GM21515 (cell line): ENCODE results near the gene HOXC6.

Experiments
- ATAC-seq: cut with Tn5 transposase; IDR thresholded peaks from one replicate; pipeline ENCODE4 v1.9.1; 2021; ENCODE audit not compliant: unreplicated experiment

HOXC6 gene

DNA sequence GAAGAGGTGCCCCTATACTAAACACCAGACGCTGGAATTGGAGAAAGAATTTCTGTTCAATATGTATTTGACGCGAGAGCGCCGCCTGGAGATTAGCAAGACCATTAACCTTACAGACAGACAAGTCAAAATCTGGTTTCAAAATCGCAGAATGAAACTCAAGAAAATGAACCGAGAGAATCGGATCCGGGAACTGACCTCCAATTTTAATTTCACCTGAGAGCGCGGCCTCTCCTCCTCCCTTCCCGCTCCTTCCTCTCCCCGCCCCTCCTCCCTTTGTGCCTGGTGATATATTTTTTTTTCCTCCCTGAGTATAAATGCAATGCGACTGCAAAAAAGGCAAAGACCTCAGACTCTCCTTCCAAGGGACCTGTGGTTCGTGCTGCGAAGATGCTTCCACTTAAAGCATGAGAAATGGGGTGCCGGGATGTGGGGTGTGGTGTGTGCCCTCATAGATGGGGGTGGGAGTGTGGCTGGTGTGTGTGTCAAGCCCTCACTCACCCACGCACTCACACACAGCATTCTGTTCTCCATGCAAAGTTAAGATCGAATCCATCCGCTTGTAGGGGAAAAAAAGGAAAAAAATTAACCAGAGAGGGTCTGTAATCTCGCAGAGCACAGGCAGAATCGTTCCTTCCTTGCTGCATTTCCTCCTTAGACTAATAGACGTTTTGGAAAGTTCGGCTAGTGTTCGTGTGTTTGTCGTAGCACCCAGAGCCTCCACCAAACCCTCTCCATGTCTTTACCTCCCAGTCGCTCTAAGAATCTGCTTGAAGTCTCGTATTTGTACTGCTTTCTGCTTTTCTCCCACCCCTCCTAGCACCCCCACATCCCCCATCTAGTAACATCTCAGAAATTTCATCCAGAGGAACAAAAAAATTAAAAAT, 38.8 kb upstream of the HOXC6 start:
- no peak for ATAC-seq

DNA sequence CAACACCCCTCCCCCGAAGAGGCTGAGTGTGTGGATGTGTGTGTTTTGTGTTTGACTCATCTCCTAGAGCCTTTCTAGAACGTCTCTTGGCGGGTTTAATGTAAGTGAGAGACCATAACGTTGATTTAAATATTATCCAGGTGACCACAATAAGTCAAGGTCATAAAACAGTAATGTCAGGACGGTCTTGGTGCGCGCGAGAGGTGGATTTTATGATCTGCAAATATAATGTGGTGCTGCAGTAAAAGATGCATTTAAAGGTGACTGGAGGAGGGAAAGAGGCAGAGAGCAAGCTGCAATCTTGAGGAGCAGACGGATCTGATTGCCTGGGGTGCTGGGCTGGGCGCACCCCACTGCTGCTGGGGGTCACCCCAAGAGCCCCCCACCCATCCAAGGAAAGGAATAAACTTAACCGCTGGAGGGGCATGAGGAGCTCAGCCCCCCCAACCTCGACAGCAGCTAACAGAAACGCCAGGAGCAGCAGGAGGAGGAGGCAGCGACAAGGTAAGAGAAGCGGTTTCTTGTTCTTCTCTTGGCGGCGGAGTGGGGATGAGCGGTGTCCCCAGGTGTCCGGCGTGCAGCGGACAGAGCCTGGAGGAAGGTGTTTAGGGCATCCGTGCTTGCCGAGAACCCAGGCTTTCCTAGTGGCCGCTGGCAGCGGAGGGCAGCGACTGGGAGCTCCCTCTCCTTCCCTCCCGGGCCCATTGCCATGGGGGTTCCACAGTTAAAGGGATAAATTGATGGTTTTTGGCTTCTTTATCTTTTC, 37.7 kb upstream of the HOXC6 start:
- no peak for ATAC-seq

DNA sequence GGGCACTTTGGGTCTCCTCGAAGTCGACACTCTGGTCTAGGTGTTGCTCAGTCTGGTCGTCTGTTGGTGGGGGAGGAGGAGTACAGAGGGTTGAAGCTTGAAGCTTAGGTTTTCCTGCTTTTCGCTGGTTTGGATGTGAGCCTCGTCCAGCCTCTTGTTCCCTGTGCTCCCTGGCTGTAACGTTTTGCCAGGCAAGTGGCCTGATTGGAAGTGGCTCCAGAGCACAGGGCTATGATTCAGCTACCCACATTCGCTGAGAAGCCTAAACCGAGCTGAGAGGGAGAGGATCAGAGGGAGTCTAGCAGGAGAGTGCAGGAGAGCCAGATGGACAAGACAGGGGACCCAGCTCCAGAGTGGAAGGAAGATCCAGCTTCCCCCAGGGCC, 37.2 kb upstream of the HOXC6 start:
- no peak for ATAC-seq

DNA sequence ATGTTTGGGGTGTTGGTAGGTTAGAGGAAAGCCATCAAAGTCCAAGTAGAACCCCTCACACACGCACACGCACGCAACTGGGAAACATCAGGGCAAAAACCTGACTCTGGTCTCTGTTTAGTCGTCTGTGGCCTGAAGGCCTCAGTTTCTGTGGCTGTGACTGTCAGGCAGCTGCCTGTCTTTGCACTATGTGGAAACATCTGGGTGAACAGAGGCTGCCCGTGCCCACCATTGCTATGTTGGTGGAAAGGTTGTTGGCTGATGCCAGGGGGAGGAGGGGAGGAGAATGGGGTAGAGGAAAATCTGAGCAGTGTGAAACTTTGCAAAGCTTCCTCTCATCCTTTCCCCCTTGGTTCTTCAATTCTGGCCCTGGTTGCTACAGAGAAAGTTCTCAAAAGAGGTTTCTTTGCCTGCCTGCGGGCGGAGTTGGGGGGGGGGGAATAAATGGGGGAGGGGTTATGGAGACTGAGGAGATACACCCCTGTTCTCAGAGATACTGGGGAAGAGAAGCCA, 35.8 kb upstream of the HOXC6 start:
- ATAC-seq: no peak

DNA sequence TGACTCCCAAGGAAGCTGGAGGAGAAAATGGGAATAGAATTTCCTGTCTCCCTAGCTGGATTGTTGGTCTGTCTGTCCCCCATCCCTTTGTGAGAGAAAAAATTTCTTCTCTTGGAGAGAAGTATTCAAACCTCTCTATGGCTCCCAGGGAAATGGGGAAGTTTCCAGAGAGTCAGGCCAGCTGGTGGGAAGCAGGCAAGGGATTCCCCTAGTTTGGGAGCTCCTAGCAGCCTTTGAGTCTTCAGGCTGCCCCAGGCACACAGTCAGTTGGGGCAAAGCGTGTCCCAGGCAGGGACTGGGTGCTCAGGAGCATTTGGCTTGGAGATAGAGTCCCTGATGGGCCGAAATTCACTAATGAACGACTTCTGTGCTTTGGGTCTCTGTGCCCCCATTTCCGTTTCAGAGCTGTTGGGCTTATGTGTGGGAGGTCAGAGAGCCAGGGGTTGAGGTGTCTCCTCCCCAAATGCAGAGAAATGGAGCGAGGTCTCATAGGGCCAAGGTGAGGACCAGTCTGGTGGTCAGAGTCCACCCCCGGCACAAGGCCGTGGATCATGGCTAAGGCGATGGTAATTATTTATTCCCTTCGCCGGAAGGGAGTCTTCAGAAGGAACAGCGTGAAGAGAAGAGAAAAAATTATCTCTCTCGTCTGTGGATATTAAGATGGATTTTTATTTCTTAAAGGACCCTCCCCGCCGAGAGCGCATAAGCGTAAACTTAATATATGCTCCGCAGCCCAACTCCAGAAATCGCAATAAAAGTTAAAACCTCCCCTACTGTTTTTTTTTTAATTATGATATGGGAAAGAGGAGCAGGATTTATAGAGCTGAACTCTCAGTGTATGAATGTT, 34.9 kb upstream of the HOXC6 start:
- ATAC-seq: no peak

DNA sequence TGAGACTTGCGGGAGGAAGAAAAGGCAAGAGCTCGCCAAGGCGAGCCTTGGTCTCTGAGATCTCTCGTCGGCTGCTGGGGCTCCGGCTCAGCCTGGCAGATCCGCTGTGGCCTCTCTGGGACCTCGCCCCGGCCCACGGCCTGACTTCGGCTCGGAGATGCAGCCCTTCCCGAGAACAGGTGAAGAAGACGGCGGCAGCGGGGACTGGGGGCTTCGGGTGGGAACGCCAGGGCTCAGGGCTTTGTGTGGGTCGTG, 34.3 kb upstream of the HOXC6 start:
- ATAC-seq: no peak

DNA sequence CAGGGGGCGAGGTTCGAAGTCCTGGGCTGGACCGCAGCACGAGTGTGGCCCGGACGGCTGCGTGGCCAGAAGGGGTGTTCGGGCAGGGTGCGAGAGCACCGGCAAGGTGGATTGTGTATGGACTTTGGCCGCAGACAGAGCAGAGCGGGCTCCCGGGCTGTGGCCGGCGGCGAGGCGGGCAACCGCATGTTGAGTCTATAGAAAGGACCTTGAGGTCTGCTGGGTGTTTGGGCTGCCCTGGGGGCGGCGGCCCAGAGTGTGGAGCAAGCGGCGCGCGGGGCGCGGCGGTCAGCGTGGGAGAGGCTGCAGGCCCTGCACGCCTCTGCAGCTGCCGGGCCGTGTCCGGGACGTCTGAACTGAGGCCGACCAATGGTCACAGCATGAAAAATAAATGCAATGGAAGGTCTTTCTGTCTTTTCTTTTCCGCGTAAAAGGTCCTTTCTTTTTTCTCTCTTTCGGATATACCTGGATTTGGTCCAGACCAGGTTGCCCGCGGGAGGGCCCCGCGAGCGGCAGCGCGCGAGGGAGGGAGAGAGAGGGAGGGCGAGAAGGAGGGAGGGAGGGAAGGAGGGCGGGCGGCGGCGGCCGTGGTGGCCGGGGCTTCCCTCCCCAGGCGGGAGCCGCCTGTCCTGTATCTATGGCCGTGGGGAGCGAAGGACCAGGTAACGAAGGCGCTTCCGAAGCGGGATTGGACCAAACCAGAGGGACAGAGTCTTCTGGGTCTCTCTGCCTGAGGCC, 33.8 kb upstream of the HOXC6 start:
- no peak for ATAC-seq

DNA sequence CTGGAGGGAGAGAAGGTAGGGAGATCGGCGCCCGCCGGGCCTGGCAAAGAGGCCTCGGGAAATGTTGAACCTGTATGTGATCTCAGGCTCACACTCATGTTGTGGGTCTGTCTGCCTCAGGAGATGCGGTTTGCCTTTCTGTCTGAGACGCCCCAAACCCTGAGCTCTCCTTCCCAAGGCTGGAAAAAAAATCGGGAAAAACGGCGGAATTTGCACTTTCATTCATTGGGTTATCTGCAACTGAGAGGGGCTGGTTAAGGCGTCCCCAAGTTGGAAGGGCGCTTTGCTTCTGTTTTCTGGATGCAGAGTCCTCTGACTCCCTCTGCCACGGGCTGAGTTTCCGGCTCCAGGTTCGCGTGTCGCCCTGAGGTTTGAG, 33.2 kb upstream of the HOXC6 start:
- no peak for ATAC-seq

DNA sequence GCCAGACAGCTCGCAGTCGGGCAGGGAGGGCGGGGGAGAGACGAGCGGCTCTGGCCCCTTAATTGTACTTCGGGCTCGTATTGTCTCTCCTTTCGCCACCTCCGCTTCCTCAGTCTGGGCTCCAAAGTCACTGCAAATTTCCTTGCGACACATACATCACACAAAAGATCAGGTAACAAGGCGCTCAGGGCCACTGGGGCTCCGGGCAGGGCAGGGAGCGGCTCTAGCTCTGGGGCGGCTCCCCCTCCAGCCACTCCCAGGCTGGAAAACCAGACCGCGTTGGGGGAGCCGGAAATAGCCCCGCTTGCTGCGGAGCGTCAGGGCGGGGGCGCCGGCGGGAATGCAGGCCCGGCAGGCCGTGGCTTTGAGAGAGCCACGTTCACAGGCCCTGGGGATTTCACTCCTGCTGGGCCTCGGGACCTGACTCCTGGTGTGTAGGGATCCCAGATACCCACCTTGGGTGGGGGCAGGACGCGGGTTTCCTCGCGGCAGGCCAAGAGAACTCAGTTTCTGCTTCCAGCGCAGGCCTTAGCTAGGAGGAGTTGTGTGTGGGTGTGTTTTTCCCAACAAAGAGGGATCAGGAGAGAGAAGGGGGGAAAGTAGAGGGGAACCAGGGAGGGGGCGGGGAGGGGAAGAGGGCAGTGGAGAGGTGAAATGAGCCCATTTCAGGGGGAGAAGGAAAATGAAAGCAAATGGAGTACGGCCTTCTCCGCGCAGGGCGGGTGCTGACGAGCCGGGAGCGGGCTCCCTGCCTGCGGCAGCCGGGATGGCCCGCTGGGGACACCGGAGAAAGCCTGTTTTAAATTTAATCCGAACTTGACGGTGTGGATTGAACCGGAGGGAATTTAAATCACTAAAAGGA, 32.6 kb upstream of the HOXC6 start:
- ATAC-seq: no peak

DNA sequence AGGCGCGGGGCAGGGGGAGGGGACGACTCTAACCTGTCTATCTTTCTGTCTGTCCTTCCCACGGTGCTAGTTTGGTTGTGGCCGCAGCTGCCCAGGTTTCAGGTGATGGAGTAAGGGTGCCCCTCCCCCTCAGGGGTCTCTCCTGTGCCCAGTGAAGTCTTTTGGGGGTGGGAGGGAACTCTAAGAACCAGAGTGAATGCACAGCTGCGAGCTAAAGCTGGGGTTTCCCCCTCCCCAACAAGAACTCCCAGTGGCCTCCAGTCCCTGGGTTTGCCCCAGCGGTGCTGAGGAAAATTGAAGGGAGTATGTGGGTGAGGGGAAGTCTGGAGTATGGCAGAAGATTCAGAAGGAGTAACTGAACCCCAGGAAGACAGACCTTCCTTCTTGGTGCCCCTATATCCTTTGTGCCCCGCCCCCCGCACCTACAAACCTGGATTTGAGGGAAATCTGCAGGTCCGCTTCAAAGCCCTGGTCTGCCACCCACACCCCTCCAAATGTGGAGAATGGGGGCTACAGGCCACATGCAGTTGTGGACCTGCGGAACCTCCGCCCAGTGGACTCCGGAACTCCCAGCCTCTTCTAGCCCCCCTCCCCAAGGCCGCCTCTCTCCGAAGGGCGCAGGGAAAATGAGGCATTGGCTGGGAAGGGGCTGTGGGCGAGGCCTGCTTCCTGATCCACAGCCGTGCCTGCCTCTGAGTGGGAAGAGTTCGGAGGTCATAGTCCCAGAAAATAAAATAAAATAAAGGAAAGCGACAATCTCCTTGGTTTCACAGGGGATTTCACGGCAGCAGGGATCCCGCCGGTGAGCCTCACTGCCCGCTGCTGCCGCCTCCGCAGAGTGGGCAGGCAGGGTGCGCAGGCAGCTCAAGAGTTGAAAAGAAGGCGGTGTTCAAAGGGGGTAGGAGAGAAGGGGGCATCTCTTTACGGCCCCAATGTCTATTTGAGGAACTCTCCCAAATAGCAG, 31.7 kb upstream of the HOXC6 start:
- no peak for ATAC-seq

DNA sequence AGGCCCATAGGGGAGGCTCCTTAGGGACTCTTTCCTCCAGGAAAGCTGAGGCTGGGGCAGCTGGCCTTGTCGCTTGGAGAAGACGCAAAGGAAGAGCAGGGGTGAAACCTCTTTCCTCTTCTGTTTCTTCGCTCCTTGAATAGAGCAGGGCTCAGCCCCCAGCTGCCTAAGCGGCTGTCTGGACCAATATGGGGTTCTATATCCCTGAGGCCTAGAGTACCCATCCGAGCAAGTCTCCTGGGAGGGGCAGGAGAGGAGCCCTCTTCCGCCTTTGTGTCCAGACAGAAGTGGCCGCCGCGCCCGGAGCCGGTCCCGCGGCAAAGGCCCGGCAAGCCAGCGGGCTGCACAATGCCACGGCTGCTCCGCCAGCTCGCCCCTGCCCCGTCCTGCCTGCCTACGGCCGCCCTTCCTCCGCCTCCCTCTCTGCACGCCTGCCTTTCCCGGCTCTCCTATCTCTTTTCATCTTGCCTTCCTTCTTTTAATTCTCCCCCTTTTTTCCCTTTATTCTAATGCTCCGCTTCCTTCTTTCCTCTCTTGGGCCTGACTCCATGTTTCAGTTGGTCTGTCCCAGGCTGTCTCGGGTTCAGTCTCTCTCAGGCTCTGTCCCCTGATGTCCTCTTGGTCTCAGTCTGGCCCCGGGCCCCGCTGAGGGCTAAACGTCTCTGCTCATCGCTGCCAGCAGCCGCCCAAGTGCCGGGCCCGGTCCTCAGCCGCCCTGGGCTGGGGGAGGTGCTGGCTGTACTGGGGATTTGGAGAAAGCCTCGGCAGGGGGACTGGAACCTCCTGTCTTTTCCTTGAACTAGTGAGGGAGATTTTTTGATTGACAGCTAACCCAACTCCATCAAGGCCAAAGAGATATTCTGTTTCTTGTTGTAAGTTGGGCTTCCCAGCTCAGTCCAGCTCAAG, 30.8 kb upstream of the HOXC6 start:
- ATAC-seq: no peak

DNA sequence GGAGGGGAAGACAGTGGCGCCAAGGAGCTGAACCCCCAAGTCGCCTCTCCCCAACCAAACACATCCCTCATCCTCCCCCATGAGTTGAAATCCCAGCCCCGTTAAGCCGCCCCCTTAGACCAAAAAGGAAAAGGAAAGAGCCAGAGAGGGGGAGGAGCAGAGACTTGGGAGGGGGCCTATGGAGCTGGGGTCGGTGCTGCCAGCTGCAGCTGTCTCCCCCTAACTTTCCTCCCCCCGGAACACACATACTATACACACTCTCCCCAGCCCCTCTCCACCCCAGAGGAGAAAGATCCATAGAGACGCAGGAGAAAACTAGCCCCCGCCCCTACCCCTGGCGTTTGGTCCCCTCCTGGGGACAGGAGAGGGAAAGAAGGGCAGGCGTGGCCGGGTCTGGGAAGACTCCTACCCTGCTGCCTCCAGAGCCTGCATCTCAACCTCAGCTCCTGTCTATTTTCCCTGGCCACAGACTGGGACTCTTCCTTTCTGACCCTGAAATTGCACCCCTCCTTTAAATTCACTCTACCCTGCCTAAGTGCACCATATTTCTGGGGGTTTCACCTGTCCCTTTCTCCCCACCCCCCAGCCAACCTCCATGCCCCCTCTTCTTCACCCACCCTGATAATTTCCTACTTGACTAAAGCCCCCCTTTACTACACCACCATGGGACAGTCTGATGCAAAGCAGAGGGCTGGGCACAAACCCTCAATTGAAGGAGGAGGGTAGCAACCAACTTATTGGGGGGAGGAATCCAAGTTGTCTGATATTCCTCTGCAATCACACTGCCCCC, 29.9 kb upstream of the HOXC6 start:
- ATAC-seq: no peak

DNA sequence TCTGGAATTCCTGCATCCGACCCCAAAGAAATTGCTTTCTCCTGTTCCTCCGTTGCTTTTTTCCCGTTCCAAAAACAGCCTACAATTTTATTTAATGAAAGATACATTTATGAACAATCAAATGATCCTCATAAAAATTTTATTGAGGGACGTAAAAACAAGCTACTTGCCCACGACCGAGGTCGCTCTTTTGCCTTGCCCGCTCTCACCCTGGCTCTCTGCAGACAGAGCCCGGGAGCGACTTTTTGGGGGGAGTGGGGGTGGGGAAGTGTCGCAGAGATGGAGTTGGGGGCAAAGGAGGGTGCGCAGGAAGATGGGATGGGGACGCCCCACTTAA, 29.4 kb upstream of the HOXC6 start:
- no peak for ATAC-seq

DNA sequence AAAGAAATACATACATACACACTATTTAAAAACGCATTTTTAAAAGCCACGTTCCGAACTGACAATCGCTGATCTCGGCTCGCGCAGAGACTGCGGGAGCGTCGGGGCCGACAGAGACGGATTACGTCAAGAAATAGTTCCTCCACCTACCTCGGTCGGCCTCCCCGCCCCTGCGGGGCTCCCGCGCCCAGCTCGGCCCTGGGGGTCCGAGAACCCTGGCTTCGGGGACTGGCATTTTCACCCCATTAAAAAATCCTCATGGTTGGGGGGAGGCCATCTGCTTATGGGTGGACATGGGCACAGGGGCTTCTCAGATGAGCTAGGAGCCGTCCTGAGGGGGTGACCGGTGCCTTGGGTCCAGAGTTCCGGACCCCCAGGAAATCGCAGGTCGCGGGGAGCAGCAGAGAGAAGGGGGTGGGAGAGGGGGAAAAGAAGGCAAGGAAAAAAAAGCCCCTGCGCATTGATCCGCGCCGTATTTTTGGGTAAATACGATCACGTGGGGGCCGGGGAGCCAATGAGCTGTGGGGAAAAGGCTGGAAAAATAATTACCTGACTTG, 28.6 kb upstream of the HOXC6 start:
- no peak for ATAC-seq

DNA sequence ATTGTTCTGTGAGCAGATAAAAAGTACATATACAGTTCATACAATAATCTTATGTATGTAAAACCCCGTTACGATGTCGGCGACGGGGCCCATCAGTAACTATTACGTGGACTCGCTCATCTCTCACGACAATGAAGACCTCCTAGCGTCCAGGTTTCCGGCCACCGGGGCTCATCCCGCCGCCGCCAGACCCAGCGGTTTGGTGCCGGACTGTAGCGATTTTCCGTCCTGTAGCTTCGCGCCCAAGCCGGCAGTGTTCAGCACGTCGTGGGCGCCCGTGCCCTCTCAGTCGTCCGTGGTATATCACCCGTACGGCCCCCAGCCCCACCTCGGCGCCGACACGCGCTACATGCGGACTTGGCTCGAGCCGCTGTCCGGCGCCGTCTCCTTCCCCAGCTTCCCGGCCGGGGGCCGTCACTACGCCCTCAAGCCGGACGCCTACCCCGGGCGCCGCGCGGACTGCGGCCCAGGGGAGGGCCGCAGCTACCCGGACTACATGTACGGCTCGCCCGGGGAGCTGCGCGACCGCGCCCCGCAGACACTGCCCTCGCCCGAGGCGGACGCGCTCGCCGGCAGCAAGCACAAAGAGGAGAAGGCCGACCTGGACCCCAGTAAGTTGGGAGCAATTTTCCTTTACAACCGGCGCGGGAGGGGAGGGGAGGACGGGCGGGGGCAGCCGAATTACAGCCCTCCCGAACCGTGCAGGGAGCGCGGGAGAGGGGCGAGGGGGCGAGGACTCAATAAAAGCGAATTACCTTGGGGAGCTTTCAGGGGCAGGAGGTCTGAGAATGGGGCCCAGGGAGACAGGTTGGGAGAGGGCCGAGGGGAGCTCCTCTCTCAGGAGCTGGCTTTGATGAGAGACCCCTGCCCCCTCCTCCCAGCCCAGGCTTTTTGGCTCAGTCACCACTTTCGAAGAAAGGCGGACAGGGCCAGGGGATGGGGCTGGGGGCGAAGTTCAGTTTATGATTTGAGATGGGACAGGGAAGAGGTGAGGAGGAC, 27.8 kb upstream of the HOXC6 start, which contains the start of gene HOXC9:
TSS of gene HOXC9 (plus strand) at position 46 of the 999 bp plus-strand sequence. CDS start at position 74, 28 bp downstream.
- ATAC-seq: no peak
